Esophagus squamous epithelium (tissue), 4 donors: ENCODE measurements around the gene LNPK.

ENCODE experiments used
- POLR2A ChIP-seq, 4 donors: fragments of 450-650 bp; IDR thresholded peaks; one replicate each; pipeline ENCODE4 v1.6.1; 2017; ENCODE audit warnings: antibody characterized with exemption in 4 of 4, mild to moderate bottlenecking in 4 of 4, moderate library complexity in 3 of 4
- TF ChIP-seq, protein P1 (sequence below), 6 experiments: fragments of 450-650 bp in 4 of 6; fragments of 200-600 bp in 2 of 6; sonication (generic) in 2 of 6; IDR thresholded peaks; one replicate each; pipeline ENCODE4 v1.5.1; 2016 to 2019; ENCODE audit warnings: antibody characterized with exemption in 6 of 6, mild to moderate bottlenecking in 4 of 6, moderate library complexity in 4 of 6

DNA sequence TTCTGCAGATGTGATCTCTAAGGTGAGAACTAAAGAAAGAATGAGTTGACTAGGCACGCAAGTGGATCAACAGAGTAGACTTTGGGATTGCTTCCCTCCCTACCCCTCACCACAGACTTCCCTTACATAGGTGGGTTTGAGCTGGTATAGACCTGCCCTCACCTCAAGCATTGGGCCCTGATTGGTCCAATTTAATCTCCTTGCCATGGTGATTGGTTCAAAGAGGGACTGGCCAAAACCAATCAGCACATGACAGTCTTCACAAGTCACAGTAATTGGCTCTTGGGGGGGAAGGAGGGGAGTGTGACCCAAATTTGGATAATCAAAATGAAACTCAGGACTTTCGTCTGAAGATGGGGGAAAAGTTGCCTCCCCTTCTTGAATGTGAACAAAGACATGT lies 36.6 kb upstream of the LNPK start:
- TF ChIP-seq POLR2A (IDR thresholded peaks at IDR 0.05) = no peak
- TF ChIP-seq, protein P1, sequence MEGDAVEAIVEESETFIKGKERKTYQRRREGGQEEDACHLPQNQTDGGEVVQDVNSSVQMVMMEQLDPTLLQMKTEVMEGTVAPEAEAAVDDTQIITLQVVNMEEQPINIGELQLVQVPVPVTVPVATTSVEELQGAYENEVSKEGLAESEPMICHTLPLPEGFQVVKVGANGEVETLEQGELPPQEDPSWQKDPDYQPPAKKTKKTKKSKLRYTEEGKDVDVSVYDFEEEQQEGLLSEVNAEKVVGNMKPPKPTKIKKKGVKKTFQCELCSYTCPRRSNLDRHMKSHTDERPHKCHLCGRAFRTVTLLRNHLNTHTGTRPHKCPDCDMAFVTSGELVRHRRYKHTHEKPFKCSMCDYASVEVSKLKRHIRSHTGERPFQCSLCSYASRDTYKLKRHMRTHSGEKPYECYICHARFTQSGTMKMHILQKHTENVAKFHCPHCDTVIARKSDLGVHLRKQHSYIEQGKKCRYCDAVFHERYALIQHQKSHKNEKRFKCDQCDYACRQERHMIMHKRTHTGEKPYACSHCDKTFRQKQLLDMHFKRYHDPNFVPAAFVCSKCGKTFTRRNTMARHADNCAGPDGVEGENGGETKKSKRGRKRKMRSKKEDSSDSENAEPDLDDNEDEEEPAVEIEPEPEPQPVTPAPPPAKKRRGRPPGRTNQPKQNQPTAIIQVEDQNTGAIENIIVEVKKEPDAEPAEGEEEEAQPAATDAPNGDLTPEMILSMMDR (IDR thresholded peaks at IDR 0.05) = no peak
